Measurements from ENCODE around the gene GXYLT2.
A peak's percentile ranks its signal among the peaks of the same experiment; 100 is the strongest.

GXYLT2 gene

GRCh38 chr3:72941245-72941644 lies 53.4 kb downstream of the GXYLT2 start:
- DNase-seq: no peak

- DNase-seq: no peak
Measured at GRCh38 chr3:72942427-72942826, 54.6 kb downstream of the GXYLT2 start.

GRCh38 chr3:72944696-72945095 lies 56.9 kb downstream of the GXYLT2 start:
- DNase-seq: no peak

GRCh38 chr3:72947715-72948490 lies 60.1 kb downstream of the GXYLT2 start:
- DNase-seq: no peak

GRCh38 chr3:72949016-72949415 lies 61.2 kb downstream of the GXYLT2 start:
- DNase-seq: no peak

- no peak for DNase-seq
Measured at GRCh38 chr3:72950372-72950771, 62.5 kb downstream of the GXYLT2 start.

- DNase-seq: no peak
Measured at GRCh38 chr3:72950801-72951200, 63.0 kb downstream of the GXYLT2 start.

GRCh38 chr3:72951259-72951722 lies 63.4 kb downstream of the GXYLT2 start:
- no peak for DNase-seq

GRCh38 chr3:72953325-72953956 lies 65.6 kb downstream of the GXYLT2 start:
- no peak for DNase-seq

GRCh38 chr3:72957297-72957696 lies 69.5 kb downstream of the GXYLT2 start:
- DNase-seq: no peak

- no peak for DNase-seq
Measured at GRCh38 chr3:72959336-72959735, 71.5 kb downstream of the GXYLT2 start.

- DNase-seq: peak; percentile 34
Measured at GRCh38 chr3:72960812-72961518, 73.1 kb downstream of the GXYLT2 start.

GRCh38 chr3:72961752-72962151 lies 73.9 kb downstream of the GXYLT2 start:
- no peak for DNase-seq

GRCh38 chr3:72962317-72962716 lies 74.5 kb downstream of the GXYLT2 start:
- no peak for DNase-seq

- no peak for DNase-seq
Measured at GRCh38 chr3:72964633-72965032, 76.8 kb downstream of the GXYLT2 start.

GRCh38 chr3:72968266-72968664 lies 80.4 kb downstream of the GXYLT2 start:
- DNase-seq: no peak

GRCh38 chr3:72969766-72970165 lies 81.9 kb downstream of the GXYLT2 start:
- DNase-seq: no peak

- no peak for DNase-seq
Measured at GRCh38 chr3:72970942-72971341, 83.1 kb downstream of the GXYLT2 start.

- no peak for DNase-seq
Measured at GRCh38 chr3:72972706-72973030, 84.8 kb downstream of the GXYLT2 start.

- DNase-seq: no peak
Measured at GRCh38 chr3:72973031-72973723, 85.3 kb downstream of the GXYLT2 start.

- no peak for DNase-seq
Measured at GRCh38 chr3:72973786-72974185, 85.9 kb downstream of the GXYLT2 start.

- DNase-seq: no peak
Measured at GRCh38 chr3:72974956-72975355, 87.1 kb downstream of the GXYLT2 start.

- no peak for DNase-seq
Measured at GRCh38 chr3:72976281-72976741, 88.5 kb downstream of the GXYLT2 start.

Data from CD4-positive, alpha-beta T cell treated with Interleukin-17A for 1 hour (primary cell).